ENCODE data around the gene CERS2. TPM values are rescaled to one million over a fixed set of nuclear protein-coding genes. Genes with fewer than 3 reads are reported as not detected.

The CERS2 gene
- total and polyA plus RNA-seq, 2 of the 13 experiments (the other 11 are each of a cell fraction or from before 2014, with no cell fraction given): 269 to 298 TPM

GRCh38 chr1:151008244-151009205, 33.9 kb upstream of the CERS2 start, which contains the start of gene PRUNE1 (continued):
- TF ChIP-seq, protein P1, sequence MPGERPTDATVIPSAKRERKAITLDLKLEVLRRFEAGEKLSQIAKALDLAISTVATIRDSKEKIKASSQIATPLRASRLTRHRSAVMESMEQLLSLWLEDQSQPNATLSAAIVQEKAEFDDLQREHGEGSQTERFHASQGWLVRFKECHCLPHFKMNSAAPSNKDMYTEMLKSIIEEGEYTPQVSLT (CRISPR knock-in tag; IDR thresholded peaks at IDR 0.05; ENCODE audit: borderline replicate concordance, low read depth): no peak
- TF ChIP-seq PITX1 (CRISPR knock-in tag; IDR thresholded peaks at IDR 0.05) (peak; percentile 21; the same call in 1 of the 2 replicates), BRF2 (CRISPR knock-in tag; IDR thresholded peaks at IDR 0.05) (no peak), ZNF841 (CRISPR knock-in tag; IDR thresholded peaks at IDR 0.05; ENCODE audit: borderline replicate concordance) (no peak), HNRNPH1 (optimal IDR thresholded peaks at IDR 0.05; ENCODE audit: low read depth, low read length) (no peak), ZNF10 (CRISPR knock-in tag; IDR thresholded peaks at IDR 0.05; ENCODE audit: borderline replicate concordance, low read depth) (no peak), ZNF839 (CRISPR knock-in tag; IDR thresholded peaks at IDR 0.05; ENCODE audit: borderline replicate concordance) (0 out of 2 replicates have a peak, but pooled peaks have one; percentile 69), ZNF644 (CRISPR knock-in tag; IDR thresholded peaks at IDR 0.05; ENCODE audit: low read depth) (0 out of 2 replicates have a peak, but pooled peaks have one; percentile 20), ZBTB8A (CRISPR knock-in tag; IDR thresholded peaks at IDR 0.05; ENCODE audit: borderline replicate concordance, low read depth) (no peak), CSRNP1 (CRISPR knock-in tag; IDR thresholded peaks at IDR 0.05) (peak; percentile 89; the same call in 1 of the 2 replicates), ZNF367 (CRISPR knock-in tag; IDR thresholded peaks at IDR 0.05; ENCODE audit: borderline replicate concordance) (0 out of 2 replicates have a peak, but pooled peaks have one; percentile 36), SOX6 (IDR thresholded peaks at IDR 0.05) (no peak), SOX6 (CRISPR knock-in tag; IDR thresholded peaks at IDR 0.05) (peak; percentile 69; the same call in 1 of the 2 replicates)
- TF ChIP-seq, protein P2, sequence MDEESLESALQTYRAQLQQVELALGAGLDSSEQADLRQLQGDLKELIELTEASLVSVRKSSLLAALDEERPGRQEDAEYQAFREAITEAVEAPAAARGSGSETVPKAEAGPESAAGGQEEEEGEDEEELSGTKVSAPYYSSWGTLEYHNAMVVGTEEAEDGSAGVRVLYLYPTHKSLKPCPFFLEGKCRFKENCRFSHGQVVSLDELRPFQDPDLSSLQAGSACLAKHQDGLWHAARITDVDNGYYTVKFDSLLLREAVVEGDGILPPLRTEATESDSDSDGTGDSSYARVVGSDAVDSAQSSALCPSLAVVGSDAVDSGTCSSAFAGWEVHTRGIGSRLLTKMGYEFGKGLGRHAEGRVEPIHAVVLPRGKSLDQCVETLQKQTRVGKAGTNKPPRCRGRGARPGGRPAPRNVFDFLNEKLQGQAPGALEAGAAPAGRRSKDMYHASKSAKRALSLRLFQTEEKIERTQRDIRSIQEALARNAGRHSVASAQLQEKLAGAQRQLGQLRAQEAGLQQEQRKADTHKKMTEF (CRISPR knock-in tag; IDR thresholded peaks at IDR 0.05): no peak
- TF ChIP-seq, protein P3, sequence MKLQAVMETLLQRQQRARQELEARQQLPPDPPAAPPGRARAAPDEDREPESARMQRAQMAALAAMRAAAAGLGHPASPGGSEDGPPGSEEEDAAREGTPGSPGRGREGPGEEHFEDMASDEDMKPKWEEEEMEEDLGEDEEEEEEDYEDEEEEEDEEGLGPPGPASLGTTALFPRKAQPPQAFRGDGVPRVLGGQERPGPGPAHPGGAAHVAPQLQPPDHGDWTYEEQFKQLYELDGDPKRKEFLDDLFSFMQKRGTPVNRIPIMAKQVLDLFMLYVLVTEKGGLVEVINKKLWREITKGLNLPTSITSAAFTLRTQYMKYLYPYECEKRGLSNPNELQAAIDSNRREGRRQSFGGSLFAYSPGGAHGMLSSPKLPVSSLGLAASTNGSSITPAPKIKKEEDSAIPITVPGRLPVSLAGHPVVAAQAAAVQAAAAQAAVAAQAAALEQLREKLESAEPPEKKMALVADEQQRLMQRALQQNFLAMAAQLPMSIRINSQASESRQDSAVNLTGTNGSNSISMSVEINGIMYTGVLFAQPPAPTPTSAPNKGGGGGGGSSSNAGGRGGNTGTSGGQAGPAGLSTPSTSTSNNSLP (IDR thresholded peaks at IDR 0.05; ENCODE audit: low read depth, low read length): no peak; the same call in 1 of the 2 replicates
- TF ChIP-seq, protein P4, sequence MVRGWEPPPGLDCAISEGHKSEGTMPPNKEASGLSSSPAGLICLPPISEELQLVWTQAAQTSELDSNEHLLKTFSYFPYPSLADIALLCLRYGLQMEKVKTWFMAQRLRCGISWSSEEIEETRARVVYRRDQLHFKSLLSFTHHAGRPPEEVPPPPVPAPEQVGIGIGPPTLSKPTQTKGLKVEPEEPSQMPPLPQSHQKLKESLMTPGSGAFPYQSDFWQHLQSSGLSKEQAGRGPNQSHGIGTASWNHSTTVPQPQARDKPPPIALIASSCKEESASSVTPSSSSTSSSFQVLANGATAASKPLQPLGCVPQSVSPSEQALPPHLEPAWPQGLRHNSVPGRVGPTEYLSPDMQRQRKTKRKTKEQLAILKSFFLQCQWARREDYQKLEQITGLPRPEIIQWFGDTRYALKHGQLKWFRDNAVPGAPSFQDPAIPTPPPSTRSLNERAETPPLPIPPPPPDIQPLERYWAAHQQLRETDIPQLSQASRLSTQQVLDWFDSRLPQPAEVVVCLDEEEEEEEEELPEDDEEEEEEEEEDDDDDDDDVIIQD (CRISPR knock-in tag; IDR thresholded peaks at IDR 0.05; ENCODE audit: low read depth): 0 out of 2 replicates have a peak, but pooled peaks have one; percentile 23
- TF ChIP-seq, protein P5, sequence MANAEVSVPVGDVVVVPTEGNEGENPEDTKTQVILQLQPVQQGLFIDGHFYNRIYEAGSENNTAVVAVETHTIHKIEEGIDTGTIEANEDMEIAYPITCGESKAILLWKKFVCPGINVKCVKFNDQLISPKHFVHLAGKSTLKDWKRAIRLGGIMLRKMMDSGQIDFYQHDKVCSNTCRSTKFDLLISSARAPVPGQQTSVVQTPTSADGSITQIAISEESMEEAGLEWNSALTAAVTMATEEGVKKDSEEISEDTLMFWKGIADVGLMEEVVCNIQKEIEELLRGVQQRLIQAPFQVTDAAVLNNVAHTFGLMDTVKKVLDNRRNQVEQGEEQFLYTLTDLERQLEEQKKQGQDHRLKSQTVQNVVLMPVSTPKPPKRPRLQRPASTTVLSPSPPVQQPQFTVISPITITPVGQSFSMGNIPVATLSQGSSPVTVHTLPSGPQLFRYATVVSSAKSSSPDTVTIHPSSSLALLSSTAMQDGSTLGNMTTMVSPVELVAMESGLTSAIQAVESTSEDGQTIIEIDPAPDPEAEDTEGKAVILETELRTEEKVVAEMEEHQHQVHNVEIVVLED (CRISPR knock-in tag; IDR thresholded peaks at IDR 0.05; ENCODE audit: borderline replicate concordance): peak; percentile 93
